ENCODE data around the gene USP22.

GRCh38 chr17:21028192-21028591 is 14.6 kb downstream of the USP22 start:
- TF ChIP-seq YY1 (IDR thresholded peaks at IDR 0.05; ENCODE audit: insufficient read depth, insufficient read length) (no peak), SUZ12 (IDR thresholded peaks at IDR 0.05; ENCODE audit: extremely low read depth, insufficient read depth, insufficient read length) (no peak), ZNF274 (IDR thresholded peaks at IDR 0.05; ENCODE audit: low read depth, low read length) (no peak)

Measured in NT2/D1 (cell line).